ENCODE measurements around the gene MBTPS1. TPM values are rescaled to one million over a fixed set of nuclear protein-coding genes. Genes with fewer than 3 reads are reported as not detected.

MBTPS1 gene
- polyA plus RNA-seq, 2 of the 4 experiments (the other 2 are of a cell fraction) = 50.3 to 88.4 TPM

DNA sequence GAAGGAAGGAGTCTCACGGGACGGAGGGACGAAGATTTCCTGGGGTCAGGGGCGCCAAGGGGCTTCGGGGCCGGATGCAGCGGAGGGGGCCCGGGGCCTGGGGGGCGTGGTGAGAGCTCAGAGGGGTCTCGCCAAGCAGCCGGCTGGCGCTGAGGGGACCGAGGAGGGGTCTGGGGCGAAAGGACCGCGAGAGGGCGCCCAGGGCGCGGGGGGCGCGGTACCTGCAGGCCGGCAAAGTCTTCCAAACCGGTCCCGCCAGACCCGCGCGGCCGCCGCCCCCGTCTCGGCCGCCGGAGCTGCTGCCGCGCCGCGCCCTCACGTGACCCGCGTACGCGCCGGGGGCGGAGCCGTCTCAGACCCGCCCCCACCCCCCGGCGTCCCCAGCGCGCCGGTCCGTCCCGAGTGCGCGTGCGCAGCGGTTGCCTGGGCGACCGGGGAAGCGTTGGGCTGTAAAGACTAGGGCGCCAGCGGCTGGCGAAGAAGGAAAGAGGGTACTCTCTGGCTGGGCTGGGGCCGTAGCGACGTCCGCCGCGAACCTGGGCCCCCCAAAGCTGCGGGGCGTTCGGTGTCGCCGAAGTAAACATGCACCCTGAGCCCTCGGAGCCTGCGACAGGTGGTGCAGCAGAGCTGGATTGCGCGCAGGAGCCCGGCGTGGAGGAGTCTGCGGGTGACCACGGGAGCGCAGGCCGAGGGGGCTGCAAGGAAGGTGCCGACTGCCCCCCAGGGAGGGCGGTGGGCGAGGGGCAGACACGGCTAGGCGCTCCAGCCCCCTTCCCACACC is 28.3 kb upstream of the MBTPS1 start, which contains the start of the genes DNAAF1 and HSDL1 (continued):
- TF ChIP-seq, protein P1, sequence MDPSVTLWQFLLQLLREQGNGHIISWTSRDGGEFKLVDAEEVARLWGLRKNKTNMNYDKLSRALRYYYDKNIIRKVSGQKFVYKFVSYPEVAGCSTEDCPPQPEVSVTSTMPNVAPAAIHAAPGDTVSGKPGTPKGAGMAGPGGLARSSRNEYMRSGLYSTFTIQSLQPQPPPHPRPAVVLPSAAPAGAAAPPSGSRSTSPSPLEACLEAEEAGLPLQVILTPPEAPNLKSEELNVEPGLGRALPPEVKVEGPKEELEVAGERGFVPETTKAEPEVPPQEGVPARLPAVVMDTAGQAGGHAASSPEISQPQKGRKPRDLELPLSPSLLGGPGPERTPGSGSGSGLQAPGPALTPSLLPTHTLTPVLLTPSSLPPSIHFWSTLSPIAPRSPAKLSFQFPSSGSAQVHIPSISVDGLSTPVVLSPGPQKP (IDR thresholded peaks at IDR 0.05; ENCODE audit: low read depth, low read length) = no peak
- TF ChIP-seq EHF (CRISPR knock-in tag; IDR thresholded peaks at IDR 0.05) = no peak
- TF ChIP-seq MAX (IDR thresholded peaks at IDR 0.05) = peak; percentile 41; the same call in 1 of the 2 replicates
- no peak for TF ChIP-seq EHMT2 (IDR thresholded peaks at IDR 0.05; ENCODE audit: low read depth)
- 0 out of 2 replicates have a peak, but pooled peaks have one; percentile 32 for TF ChIP-seq BHLHE40 (IDR thresholded peaks at IDR 0.05; ENCODE audit: low read depth, low read length)
- TF ChIP-seq CBX2 (IDR thresholded peaks at IDR 0.05; ENCODE audit: borderline replicate concordance, low read depth) = no peak
- peak in 1 of 2 experiments; percentile 48; a peak in 1 of 5 replicates for TF ChIP-seq JUN (IDR thresholded peaks at IDR 0.05)
- TF ChIP-seq CHD2 (IDR thresholded peaks at IDR 0.05; ENCODE audit: low read length, partially characterized antibody) = no peak
- peak; percentile 78 for TF ChIP-seq POLR2A (IDR thresholded peaks at IDR 0.05; ENCODE audit: low read length)
- TF ChIP-seq, protein P2, sequence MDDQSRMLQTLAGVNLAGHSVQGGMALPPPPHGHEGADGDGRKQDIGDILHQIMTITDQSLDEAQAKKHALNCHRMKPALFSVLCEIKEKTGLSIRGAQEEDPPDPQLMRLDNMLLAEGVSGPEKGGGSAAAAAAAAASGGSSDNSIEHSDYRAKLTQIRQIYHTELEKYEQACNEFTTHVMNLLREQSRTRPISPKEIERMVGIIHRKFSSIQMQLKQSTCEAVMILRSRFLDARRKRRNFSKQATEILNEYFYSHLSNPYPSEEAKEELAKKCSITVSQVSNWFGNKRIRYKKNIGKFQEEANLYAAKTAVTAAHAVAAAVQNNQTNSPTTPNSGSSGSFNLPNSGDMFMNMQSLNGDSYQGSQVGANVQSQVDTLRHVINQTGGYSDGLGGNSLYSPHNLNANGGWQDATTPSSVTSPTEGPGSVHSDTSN (IDR thresholded peaks at IDR 0.05) = no peak
- TF ChIP-seq EP300 (IDR thresholded peaks at IDR 0.05) = no peak

- no peaks in the 10 kb centered on the region for H3K9me3 ChIP-seq
- DNase-seq (ENCODE audit: low read depth in 1 of 2, low spot score in 1 of 2) (peak; percentile 14 to 31), FAIRE-seq (no peak), ATAC-seq (peak; percentile 52 to 59)
- ChIA-PET POLR2A (interaction anchor here (0.6 to 1.2 kb wide), 3 partner anchors 10 to 33 kb away, joined by 3 to 9 read pairs (median 3); partner anchors contain the start of gene MBTPS1), CTCF (interaction anchor here (0.6 to 1.4 kb wide), 7 partner anchors 10 to 98 kb away, joined by 3 to 5 read pairs (median 3); partner anchors contain the start of genes MBTPS1 and TAF1C)
- peaks cover 5% of the 10 kb centered on the region; the same call in 1 of the 3 replicates for H3K4me1 ChIP-seq
- peak overlapping the region; percentile 77 to 95 for H3K27ac ChIP-seq
- H3K4me3 ChIP-seq = peak overlapping the region; percentile 82
- 3% methylated on average over 24 of the region's 39 CpGs for WGBS (ENCODE audit: missing lambda C conversion rate)
- peak overlapping the region; percentile 92 for H3K4me2 ChIP-seq
- TF ChIP-seq, protein P2 (IDR thresholded peaks at IDR 0.05) = no peak
- TF ChIP-seq ZNF302 (CRISPR knock-in tag; IDR thresholded peaks at IDR 0.05) = no peak
- no peak for TF ChIP-seq EHF (CRISPR knock-in tag; IDR thresholded peaks at IDR 0.05)
- no peak for TF ChIP-seq ZSCAN20 (CRISPR knock-in tag; IDR thresholded peaks at IDR 0.05)
- TF ChIP-seq MYC (IDR thresholded peaks at IDR 0.05; ENCODE audit: borderline replicate concordance, low read length) = no peak
- no peak for TF ChIP-seq TFCP2L1 (CRISPR knock-in tag; IDR thresholded peaks at IDR 0.05)
- TF ChIP-seq MAX (IDR thresholded peaks at IDR 0.05) = no peak
- no peak for TF ChIP-seq FOSB (CRISPR knock-in tag; IDR thresholded peaks at IDR 0.05)
These were observed 27.6 kb upstream of the MBTPS1 start for GRCh38 chr16:84144209-84144858.

DNA sequence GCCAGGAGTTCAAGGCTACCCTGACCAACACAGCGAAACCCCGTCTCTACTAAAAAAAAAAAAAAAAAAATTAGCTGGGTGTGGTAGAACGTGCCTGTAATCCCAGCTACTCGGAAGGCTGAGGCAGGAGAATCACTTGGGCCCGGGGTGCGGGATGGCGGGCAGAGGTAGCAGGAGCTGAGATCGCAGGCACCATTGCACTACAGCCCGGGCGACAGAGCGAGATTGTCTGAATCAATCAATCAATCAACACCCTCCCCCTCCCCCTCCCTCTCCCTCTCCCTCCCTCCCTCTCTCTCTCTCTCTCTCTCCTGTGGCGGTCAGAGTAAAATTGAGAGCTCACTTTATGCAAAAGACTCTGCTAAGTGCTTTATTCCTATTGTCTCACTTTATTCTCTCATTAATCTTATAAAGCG is 27.1 kb upstream of the MBTPS1 start:
- ChIA-PET CTCF (interaction anchor here (0.6 to 0.7 kb wide), 2 partner anchors 10 to 99 kb away, joined by 3 read pairs; no protein-coding TSS in a partner anchor), POLR2A (no interaction called here)
- Histone ChIP-seq H3K9me3 (no peaks in the 10 kb centered on the region), H3K4me2 (peak overlapping the region; percentile 92), H3K27ac (no peak overlapping the region; a peak in 1 of 6 replicates), H3K4me1 (peaks cover 5% of the 10 kb centered on the region; the same call in 1 of the 3 replicates), H3K4me3 (peak overlapping the region; percentile 82)
- ATAC-seq = no peak
- no peak for TF ChIP-seq NPAS2 (CRISPR knock-in tag; IDR thresholded peaks at IDR 0.05; ENCODE audit: borderline replicate concordance)
- TF ChIP-seq ESRRA (IDR thresholded peaks at IDR 0.05; ENCODE audit: borderline replicate concordance, low read length) = no peak
- no peak for TF ChIP-seq TFCP2L1 (CRISPR knock-in tag; IDR thresholded peaks at IDR 0.05)
- no peak for TF ChIP-seq CBX2 (IDR thresholded peaks at IDR 0.05; ENCODE audit: borderline replicate concordance, low read depth)
- TF ChIP-seq BHLHE40 (IDR thresholded peaks at IDR 0.05; ENCODE audit: low read depth, low read length) = no peak
- no peak for TF ChIP-seq ATOH8 (CRISPR knock-in tag; IDR thresholded peaks at IDR 0.05; ENCODE audit: low read depth)
- TF ChIP-seq MAFK (IDR thresholded peaks at IDR 0.05; ENCODE audit: partially characterized antibody) = no peak
- TF ChIP-seq HEYL (CRISPR knock-in tag; IDR thresholded peaks at IDR 0.05) = no peak
- 86% methylated on average over 13 of the region's 13 CpGs for WGBS (ENCODE audit: missing lambda C conversion rate)
- no peak for DNase-seq (ENCODE audit: low read depth in 1 of 2, low spot score in 1 of 2)
- no peak for FAIRE-seq
